ENCODE results near the gene FOXP4. TPM values are rescaled to one million over a fixed set of nuclear protein-coding genes. Genes with fewer than 3 reads are reported as not detected.

The FOXP4 gene
- polyA plus RNA-seq, 1 of the 3 experiments (the other 2 are of a cell fraction) = 7.3 TPM

DNA sequence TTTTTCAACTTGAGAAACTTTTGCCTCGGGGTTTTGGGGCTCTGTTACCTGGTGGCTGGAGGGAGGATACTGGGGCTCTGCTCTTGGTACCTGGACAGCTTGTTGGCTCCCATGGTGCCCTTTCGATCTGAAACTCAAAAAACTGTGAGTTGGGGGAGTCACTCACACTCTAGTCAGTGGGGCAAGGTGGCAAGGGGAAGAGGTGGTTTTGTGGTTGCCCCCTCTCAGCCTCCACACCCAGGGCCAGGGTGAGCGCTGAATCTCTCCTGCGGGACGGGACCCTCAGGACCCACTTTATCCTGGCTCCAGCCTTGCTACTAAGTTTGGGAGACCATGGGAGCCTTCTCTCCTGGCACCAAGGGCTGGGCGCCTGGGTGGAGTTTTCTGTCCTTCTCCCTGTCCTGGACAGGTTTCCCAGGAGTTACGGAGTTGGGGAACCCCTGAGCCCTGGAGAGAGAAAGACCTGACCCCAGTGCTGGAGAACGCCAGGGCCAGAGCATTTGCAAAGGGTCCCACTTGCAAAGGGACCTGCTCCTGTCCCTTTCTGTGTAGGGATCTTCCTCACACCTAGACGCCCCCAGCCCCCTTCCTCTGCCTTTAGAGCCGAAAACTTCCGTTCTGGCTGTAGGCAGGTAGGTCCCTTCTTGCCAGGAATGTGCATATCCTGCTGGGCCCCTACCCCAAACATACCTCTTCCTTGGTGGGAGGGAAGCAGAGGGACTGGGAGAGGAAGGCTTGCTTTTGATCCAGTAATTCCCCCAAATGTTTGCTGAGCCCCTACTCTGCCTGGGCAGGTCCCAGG, 2.9 kb downstream of the FOXP4 start (continued):
- TF ChIP-seq REST (IDR thresholded peaks at IDR 0.05; ENCODE audit: low read depth, low read length) (no peak), POLR2AphosphoS5 (IDR thresholded peaks at IDR 0.05; ENCODE audit: low read depth, low read length) (no peak), MEF2A (IDR thresholded peaks at IDR 0.05; ENCODE audit: borderline replicate concordance, low read depth) (no peak)

- Histone ChIP-seq H3K4me1 (ENCODE audit: control insufficient read depth in 1 of 2, insufficient read depth in 2 of 2, low read depth in 1 of 2, low read length in 1 of 2) (peaks cover 7 to 23% of the 10 kb centered on the region in 2 experiments; a peak in 2 of 4 replicates), H3K36me3 (replicated peaks in 1 of 2; ENCODE audit: control insufficient read depth in 1 of 2, insufficient read depth in 2 of 2, low read length in 1 of 2) (peaks cover 0 to 6% of the 10 kb centered on the region in 2 experiments), H3K9me2 (no peaks in the 10 kb centered on the region), H3K9me3 (no peaks in the 10 kb centered on the region), H3K79me2 (ENCODE audit: insufficient read depth) (peaks cover 54% of the 10 kb centered on the region), H4K20me1 (ENCODE audit: insufficient read depth) (peaks cover 59% of the 10 kb centered on the region), H2AFZ (ENCODE audit: low read depth) (no peak overlapping the region), H3K4me3 (ENCODE audit: low read depth in 2 of 2, low read length in 1 of 2) (no peak overlapping the region), H3F3A (replicated peaks; ENCODE audit: insufficient read depth) (no peaks in the 10 kb centered on the region), H3K27ac (ENCODE audit: low read depth in 2 of 2, low read length in 1 of 2) (no peak overlapping the region), H3K27me3 (ENCODE audit: insufficient read depth) (no peaks in the 10 kb centered on the region), H3K4me2 (no peak overlapping the region), H3K9ac (no peak overlapping the region)
- ChIA-PET POLR2A (no interaction called here), CTCF (interaction anchor here (1.7 kb wide), 1 partner anchor 42 kb away, joined by 7 read pairs; no protein-coding TSS in a partner anchor)
- TF ChIP-seq ELF1 (IDR thresholded peaks at IDR 0.05) = no peak
- TF ChIP-seq JUND (IDR thresholded peaks at IDR 0.05) = no peak
- TF ChIP-seq REST (IDR thresholded peaks at IDR 0.05; ENCODE audit: low read depth, low read length) = no peak
- TF ChIP-seq YY1 (IDR thresholded peaks at IDR 0.05; ENCODE audit: low read depth) = no peak
- 100% methylated on average over 2 of the region's 2 CpGs for WGBS (ENCODE audit: low lambda C conversion rate)
- DNase-seq = no peak
Measured at GRCh38 chr6:41549673-41550072, 3.5 kb downstream of the FOXP4 start.
